T-helper 2 cell (primary cell): ENCODE results near the gene CTSH.
"Not testable (repeated sequence)": the region's sequence is repeated elsewhere in the genome, so short reads cannot be mapped to it uniquely, and the experiment has no call there.

ENCODE experiments used
- DNase-seq, 5 experiments: peaks; one replicate each; pipeline versions ENCODE4 v3.0.0 to v3.0.0-alpha.2; 2012 to 2022

The CTSH gene

DNA sequence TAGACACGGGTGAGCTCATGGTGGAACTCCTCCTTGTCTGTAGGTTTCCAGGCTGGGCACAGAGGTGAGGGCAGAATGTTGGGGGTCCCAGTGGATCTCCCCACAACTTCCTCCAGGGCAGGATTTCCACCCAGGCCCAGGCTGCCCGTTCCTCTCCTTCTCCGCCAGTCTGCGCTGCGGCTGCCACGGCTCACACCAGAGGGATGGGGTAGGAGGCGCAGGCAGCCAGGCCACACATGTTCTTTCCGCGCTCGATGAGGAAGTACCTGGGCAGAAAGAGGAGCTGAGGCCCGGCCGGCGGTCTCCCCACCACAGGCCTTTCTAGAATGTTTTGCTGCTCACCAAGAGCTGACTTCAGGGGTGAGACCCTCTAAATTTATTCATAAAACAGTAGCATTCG, 22.9 kb downstream of the CTSH start:
- no peak for DNase-seq

DNA sequence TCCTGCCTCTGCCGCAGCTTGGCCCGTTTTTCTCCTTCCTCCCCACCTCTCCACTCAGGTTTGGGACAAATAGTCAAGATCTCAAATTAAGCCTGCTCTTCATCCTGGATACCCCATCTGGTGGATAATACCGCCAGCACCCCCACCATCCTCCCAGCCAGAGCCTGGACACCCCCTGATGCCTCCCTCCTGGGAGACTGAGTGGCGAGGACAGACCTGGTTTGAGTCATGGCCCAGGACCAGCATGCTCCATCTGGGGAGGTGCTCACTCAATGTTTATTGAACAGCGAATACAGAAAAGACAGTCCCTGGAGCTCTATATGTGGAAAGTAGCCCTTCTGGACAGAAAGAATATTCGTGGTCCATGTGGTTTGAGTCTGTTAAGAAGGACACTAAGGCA, 23.3 kb downstream of the CTSH start:
- no peak for DNase-seq

DNA sequence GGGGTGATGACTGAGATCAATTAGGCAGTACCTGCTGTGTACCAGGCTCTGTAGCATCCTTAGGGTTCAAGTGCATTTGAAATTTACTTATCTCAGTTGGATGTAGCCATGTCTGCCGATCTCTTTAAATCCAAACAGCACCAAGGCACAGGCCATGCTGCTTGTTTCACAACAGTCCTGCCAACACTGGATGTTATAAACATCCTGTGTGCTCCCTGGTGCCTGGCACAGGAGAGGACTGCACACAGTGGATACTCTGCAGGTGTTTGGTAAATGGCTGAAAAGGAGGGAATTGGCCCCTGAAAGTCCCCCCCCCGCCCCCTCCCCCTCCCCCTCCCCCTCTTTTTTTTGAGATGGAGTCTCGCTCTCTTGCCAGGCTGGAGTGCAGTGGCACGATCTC, 27.0 kb downstream of the CTSH start:
- DNase-seq = no peak

DNA sequence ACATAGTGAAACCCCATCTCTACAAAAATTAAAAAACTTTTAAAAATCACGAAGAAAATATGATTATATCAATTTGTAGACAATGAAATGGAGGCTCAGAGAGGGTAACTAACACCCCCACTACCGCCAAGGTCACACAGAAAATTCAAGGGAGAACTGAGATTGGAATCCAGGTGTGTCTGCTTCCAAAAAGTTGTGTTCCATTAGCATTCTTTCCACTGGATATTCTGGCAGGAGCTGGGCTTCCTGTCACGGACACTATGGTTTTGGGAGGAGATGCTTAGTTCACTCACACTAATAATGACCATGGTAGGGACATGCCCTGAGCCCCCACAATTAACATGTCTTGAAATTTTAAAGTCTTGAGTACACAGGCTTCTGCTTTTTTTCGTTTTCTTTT, 28.8 kb downstream of the CTSH start:
- no peak for DNase-seq

GRCh38 chr15:78915341-78916087, 29.3 kb downstream of the CTSH start:
- DNase-seq = no peak

DNA sequence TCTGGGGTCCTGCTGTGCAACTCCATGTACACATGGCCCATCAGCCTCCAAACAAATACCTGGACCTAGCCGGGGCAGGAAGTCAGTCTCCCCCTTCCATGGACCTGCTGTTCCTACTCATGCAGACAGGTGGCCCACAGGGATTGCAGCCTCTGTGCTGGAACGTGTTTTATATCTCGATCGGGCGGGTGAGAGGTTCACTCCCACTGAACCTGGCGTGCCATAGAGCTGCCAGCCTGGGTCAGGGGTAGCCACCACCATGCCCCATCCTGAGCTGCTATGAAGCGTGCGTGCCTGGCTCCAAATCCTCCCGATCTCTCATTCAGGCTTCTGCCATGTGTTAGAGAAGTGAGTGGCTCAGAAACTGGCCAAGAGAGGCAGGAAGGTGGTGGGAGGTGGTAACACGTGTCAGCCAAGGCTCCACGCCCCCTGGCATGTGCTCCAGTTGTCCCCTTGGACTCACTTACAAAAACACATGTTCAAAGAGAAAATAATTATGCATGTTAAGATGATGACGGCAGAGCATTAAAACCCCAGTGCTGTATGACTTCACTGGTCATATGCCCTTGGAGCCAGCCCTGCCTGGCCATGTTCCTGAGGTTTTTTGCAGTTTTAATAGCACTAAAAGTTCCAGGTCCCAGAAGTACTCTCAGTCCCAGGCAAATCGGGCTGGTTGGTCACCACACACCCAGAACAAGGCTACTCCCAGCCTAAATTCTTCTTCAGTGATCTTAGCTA, 30.6 kb downstream of the CTSH start:
- no peak for DNase-seq

DNA sequence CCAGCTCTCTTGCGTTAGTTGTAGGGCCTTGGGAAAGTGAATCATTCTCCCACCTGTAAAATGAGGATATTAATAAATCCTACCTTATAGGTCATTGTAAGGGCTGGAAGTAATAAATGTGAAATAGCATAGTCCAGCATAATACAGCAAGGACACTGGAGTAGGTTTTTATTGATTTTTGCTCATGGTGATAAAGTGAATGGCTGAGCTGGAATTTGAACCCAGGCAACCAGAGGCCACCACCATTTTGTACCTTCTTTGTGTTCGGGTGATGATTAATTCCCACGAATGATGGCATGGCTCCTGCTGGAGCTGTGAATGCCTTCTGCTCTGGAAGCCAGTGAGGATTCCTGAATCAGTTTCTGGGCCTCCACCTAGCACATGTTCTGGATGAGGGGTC, 31.8 kb downstream of the CTSH start:
- no peak for DNase-seq

- no peak for DNase-seq
Observed at GRCh38 chr15:78912316-78912715, 32.5 kb downstream of the CTSH start.

- DNase-seq = no peak
Observed at GRCh38 chr15:78910271-78910670, 34.6 kb downstream of the CTSH start.

- peak in 2 of 5 experiments; percentile 7 to 38 for DNase-seq
Observed at GRCh38 chr15:78909791-78910228, 35.0 kb downstream of the CTSH start.

DNA sequence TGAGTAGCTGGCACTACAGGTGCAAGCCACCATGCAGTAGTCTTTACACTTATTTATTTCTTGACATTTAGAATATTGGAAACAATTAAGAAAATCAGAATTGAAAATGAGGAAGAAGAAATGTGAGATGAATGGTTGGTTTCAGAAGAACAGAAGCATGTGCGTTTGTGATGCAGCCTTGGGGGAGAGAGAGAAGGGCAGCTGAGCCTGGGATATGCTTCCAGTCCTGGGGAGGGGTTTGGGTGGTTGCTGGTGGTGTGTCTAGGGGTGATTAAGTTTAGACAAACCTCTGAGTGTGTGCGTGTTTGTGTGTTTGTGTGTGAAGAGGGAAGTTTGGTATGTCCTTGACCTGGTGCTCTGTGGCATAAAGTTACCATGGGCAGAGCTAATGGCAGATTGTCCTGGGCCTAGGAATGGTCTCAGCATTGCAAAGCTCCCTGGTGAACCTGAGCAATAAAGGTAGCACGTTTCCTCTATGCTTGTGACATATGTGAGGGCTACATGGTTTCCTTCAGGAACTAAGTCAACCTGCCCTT, 35.6 kb downstream of the CTSH start:
- DNase-seq = no peak

- no peak for DNase-seq
Observed at GRCh38 chr15:78907577-78907976, 37.3 kb downstream of the CTSH start.

DNA sequence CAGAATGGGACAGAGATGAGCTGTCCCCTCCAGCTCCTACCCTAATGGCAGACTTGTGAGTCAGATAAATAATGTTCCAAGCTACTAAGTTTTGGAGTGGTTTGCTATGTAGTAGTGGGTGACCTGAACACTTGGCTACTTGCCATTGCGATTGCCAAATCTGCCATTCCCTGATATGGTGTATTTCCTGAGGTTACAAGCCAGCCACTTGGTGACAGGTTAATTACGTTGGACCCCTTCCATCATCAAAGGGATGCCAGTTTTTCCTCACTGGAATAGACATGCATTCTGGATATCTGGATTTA, 38.6 kb downstream of the CTSH start:
- DNase-seq = no peak

DNA sequence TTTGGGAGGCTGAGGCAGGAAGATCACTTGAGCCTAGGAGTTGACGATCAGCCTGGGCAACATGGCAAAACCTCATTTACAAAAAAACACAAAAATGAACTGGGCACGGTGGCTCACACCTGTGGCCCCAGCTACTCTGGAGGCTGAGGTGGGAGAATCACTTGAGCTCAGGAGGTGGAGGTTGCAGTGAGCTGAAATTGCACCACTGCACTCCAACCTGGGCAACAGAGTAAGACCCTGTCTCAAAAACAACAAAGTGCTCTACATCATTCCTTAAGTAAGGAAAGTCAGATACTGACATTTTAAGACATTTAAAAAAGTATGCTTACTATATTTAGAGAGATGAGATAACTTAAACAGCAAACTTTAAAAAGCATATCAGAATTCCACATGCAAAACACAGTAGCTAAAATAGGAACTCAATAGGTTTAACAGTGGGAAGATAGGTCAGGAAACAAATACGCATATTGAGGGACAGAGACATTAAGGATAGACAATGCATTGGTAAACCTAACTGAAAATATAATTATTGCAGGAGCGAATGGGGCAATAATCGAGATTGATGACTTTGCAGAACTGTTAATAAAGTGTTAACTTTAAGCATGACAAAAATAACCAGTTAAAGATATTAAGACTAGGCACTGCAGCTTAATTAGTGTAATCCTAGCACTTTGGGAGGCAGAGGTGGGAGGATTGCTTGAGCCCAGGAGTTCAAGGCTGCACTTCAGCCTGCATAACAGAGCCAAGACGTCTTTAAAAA, 40.1 kb downstream of the CTSH start:
- no peak for DNase-seq

- DNase-seq = not testable (repeated sequence)
Observed at GRCh38 chr15:78902281-78903032, 42.4 kb downstream of the CTSH start.

GRCh38 chr15:78900819-78901533, 43.9 kb downstream of the CTSH start:
- not testable (repeated sequence) for DNase-seq

DNA sequence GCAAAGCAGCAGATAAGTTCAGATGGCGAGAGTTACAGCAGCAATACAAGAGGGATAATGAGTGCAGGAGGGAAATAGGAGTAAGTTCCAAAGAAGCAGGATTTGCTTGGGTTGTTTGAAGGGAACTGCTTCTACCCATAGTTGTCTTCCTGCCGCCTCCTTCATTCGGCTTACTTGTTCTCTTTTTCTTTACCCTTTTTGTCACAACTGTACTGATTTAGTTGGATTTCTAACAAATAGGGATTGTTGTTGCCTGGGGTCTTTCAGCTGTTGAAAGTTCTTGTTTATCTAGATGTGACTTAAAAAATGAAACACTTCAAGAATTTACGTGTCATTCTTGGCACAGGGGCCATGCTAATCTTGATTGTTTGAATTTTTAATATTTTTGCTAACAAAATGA, 46.3 kb downstream of the CTSH start:
- no peak for DNase-seq

GRCh38 chr15:78895471-78895870, 49.4 kb downstream of the CTSH start:
- no peak for DNase-seq

GRCh38 chr15:78893538-78893937, 51.3 kb downstream of the CTSH start:
- no peak for DNase-seq

DNA sequence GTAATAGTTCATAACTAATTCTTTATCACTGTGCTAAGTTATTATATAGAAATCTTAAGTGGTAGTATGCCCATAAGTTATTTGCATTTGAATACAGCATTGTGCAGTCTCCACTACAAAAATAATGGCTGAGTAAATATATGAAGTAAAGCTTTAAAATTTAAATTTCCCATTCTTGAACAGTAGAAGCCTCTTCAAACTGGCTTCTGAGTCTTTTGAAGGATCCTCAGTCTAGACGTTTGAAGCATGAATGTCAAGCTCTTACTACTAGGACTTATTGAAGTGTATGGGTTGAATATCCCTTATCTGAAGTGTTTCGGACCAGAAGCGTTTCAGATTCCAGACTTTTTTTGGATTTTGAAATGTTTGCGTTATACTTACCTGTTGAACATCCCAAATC, 55.8 kb downstream of the CTSH start:
- DNase-seq = no peak

GRCh38 chr15:78881681-78882080, 63.2 kb downstream of the CTSH start:
- DNase-seq = no peak

GRCh38 chr15:78880813-78881212, 64.0 kb downstream of the CTSH start:
- DNase-seq = no peak
